Activated T-cell treated with anti-CD3 and anti-CD28 coated beads for 4 hours (primary cell): ENCODE results near the gene ELL.
A peak's percentile ranks its signal among the peaks of the same experiment; 100 is the strongest.
"Not testable (repeated sequence)": the region's sequence is repeated elsewhere in the genome, so short reads cannot be mapped to it uniquely, and the experiment has no call there.

Experiments
- DNase-seq: peaks from one replicate; pipeline ENCODE4 v3.0.0-alpha.2; 2020

ELL gene

GRCh38 chr19:18529782-18530181 is 7.9 kb upstream of the ELL start:
- DNase-seq: no peak

DNA sequence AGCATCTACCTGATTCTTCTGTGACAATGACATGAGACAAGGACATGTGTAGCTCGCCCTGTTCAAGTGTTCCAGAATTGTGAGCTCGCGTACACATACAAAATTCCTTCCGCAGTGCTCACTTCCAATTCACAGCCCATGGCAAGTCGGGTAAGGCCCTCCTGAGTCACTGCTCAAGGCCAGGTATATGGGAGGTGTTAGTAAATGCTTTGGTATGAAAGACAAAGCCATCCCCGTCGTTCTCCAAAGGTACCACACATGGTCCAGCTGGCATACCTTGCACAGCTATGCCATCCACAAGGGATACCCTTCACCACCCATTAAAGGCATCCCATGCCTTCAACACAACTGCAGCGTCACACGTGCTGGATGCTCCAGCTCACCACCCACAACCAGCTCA is 4.4 kb upstream of the ELL start:
- no peak for DNase-seq

DNA sequence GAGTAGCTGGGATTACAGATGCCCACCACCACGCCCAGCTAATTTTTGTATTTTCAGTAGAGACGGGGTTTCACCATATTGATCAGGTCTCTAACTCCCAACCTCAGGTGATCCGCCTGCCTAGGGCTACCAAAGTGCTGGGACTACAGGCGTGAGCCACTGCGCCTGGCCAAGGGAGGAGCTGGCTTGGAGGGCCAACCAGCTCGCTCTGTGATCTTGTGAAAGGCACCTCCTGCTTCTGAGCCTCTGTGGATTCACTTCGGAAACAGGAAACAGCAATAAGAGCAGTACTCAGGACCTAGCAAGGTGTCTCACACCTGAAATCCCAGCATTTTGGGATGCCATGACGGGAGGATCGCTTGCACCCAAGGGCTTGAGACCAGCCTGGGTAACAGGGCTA is 2.0 kb upstream of the ELL start:
- no peak for DNase-seq

DNA sequence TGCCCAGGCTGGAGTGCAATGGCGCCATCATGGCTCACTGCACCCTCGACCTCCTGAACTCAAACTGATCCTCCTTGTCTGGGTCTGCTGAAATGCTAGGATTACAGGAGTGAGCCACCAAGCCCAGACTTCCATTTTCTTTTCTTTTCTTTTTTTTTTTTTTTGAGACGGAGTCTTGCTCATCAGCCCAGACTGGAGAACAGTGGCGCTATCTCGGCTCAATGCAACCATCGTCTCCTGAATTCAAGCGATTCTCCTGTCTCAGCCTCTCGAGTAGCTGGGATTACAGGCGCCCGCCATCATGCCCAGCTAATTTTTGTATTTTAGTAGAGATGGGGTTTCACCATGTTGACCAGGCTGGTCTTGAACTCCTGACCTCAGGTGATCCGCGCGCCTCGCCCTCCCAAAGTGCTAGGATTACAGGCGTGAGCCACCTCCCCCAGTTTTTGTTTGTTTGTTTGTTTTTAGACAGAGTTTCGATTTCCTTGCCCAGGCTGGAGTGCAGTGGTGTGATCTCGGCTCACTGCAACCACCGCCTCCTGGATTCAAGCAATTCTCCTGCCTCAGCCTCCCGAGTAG is 1.1 kb upstream of the ELL start:
- DNase-seq: not testable (repeated sequence)

DNA sequence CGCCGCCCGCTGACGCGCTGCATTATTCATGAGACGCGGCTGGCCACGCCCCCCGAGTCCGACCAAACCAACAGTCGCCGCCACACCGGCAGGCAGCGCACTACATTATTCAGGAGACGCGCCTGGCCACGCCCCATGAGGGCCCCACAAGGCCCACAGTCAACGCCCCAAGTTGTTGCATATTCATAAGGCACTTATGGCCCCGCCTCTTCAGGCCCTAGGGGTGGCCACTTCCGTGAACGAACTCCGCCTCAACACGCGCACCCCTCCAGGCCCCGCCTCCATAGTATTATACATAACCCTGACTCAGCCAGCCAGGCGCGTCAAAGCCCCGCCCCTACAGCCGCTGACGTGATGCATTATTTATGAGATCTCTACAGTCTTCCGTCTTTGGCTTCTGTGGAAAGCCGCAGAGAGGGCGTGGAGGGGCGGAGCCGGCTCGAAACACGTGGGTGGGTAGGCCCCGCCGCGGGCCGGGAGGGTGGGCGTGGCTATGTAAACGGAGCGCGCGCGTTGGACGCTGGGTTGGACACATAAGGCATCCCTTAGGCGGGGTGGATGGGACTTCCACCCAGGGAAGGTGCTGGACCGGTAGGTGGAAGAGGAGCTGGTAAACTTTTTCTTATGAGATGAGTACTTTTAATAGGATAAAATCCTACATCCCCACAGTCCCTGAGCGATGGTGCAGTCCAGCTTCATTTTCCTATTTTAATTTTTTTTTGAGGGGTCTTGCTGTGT is 423 bp upstream of the ELL start:
- peak; percentile 100 for DNase-seq

GRCh38 chr19:18520848-18521691 is 800 bp downstream of the ELL start:
- no peak for DNase-seq

DNA sequence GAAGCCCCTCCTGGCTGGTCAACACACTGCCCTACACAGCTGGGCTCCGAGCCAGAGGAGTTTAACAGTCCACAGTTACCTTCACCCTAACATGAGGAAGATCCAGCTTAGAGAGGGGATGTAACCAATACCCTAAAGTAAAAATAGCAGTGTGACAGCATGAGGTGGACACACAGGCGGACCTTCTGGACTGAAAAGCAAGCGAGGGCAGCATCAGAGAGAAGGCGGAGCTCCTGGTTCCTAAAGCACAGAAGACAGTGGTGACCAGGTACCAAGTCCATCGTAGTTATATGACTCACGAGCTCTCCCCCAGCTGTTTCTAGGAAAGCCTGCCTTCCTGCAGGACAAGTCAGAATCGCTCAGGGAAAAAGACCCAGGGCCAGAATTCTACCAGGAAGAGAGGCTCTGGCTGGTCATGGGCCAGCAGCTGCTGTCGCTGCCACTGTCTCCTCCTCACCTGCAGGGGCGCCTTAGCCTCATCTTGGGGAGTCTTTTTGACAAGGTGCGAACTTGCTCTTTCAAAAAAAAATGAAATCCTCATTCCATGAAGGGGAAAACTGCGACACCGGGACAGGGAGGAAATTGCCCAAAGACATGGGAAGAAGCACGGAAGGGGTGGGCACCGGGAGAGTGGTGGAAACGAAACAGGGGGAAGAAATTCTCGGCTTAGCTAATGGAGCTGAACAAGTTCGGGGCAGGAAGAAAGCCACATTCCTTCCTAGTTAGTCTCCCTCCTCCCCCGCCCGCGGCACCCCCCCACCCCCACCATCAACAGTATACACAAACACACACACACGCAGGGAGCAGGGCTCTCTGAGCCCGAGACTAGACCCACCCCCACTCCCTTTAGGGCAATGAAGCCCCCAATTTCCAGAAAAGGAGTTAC is 1.7 kb downstream of the ELL start:
- DNase-seq: no peak

- DNase-seq: no peak
Observed at GRCh38 chr19:18518639-18519038, 3.2 kb downstream of the ELL start.

DNA sequence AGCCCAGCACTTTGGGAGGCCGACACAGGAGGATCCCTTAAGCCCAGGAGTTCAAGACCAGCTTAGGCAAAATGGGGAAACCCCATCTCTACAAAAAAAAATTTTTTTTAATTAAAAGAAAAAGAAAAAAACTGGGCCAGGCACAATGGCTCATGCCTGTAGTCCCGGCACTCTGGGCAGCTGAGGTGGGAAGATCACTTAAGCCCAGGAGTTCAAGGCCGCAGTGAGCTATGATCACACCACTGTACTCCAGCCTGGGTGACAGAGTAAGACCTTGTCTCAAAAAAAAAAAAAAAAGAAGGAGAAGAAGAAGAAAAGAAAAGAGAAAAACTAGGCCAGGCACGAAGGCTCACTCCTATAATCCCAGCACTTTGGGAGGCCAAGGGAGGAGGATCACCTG is 4.3 kb downstream of the ELL start:
- DNase-seq: no peak

DNA sequence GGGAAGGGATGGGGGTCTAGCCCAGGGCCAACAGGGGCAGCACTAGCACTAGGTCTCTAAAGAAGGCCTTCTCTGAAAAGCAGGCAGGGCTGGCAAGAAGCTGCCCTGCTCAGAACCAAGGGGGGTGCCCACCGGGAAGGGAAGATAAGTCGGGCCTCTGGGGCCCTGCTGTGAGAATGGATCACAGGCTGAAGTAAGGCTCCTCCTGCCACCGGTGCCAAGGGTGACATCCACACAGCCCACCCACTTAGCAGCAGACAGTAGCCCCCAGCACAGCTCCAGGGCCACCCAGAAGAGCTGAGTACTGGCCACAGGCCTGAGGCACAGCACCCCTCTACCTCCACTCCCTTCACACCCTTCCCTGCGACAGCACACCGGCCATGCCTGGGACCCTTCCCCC is 5.9 kb downstream of the ELL start:
- no peak for DNase-seq

DNA sequence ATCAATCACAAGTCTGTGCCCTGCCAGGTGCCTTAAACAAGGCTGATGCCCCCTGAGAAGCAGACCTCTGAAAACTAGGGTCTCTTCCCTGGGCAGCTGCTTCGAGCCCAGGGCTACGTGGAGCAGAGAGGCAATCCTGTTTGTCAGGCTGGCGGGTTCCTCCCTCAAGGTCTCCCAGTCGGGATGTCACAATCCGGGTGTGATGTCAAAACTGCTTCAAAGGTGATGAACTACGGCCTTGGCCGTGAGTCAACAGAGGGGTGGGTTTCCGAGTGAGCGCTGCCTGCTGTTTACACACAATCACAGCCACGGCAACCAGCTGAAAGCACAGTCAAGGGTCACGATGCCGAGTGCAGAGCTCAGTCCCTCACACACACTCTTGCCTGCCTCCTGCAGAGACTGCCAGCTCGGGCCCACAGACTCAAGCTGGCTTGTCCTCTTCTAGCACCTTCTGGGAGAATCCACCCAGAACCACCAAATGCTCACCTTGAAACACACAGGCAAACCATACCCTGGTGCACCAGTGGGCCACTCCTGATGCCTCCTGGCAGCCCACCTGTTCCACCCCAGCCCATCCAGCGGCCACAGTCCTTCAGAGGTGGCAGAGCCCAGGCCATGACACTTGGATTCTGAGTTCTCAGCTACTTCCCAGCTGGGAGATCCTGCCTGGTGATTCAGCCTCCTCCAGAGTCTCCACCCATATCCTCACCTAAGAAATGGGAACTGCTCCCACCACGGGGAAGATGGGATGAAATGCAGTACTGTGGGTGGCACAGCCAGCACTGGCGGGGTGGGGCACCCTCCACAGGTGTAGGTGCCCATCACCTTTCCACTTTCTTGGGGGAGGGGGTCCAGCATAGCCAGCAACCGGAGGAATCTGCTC is 6.8 kb downstream of the ELL start:
- DNase-seq: no peak

- no peak for DNase-seq
Observed at GRCh38 chr19:18513868-18514267, 8.0 kb downstream of the ELL start.

GRCh38 chr19:18510216-18510615 is 11.7 kb downstream of the ELL start:
- no peak for DNase-seq

GRCh38 chr19:18508585-18508984 is 13.3 kb downstream of the ELL start:
- DNase-seq: no peak

- no peak for DNase-seq
Observed at GRCh38 chr19:18507727-18508440, 14.0 kb downstream of the ELL start.

DNA sequence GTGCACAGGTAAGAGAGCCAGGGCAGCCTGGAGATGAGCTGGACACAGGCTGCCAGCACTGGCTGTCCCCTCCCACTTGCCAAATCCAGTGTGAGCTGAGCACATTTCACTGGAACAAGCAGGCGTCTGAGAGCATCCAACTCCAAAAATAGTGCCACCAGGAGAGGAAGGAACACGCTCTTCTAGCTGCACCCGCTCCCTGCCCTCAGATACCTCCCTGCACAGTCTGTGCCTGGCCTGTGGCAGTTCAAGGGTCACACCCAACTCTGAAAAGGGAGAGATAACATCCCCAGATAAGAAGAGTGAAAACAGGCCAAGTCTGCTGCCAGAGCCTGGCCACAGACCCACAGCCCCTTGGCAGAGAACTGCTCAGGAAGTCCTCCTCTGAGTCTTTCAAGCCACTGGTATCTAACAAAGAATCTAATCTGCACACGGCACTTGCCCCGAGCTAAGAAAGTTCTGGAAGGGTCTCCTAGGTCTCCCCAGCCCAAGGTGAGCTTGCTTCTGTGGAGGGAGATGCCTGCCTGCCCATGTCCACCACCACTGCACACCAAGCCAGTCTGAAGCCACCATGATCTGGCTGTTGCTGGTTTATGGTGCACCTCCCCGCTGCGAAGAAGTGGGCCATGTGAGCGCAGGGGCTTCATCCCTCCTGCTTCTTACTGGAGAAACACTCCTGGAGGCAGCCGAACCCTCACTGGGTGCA is 14.7 kb downstream of the ELL start:
- no peak for DNase-seq

GRCh38 chr19:18506101-18506930 is 15.6 kb downstream of the ELL start:
- no peak for DNase-seq

- DNase-seq: no peak
Observed at GRCh38 chr19:18504886-18505610, 16.8 kb downstream of the ELL start.
